ENCODE data around the gene ZFY. TPM values are rescaled to one million over a fixed set of nuclear protein-coding genes. Genes with fewer than 3 reads are reported as not detected.
A peak's percentile ranks its signal among the peaks of the same experiment; 100 is the strongest.

ZFY gene
- polyA plus RNA-seq, 1 donor: 13.4 TPM

DNA sequence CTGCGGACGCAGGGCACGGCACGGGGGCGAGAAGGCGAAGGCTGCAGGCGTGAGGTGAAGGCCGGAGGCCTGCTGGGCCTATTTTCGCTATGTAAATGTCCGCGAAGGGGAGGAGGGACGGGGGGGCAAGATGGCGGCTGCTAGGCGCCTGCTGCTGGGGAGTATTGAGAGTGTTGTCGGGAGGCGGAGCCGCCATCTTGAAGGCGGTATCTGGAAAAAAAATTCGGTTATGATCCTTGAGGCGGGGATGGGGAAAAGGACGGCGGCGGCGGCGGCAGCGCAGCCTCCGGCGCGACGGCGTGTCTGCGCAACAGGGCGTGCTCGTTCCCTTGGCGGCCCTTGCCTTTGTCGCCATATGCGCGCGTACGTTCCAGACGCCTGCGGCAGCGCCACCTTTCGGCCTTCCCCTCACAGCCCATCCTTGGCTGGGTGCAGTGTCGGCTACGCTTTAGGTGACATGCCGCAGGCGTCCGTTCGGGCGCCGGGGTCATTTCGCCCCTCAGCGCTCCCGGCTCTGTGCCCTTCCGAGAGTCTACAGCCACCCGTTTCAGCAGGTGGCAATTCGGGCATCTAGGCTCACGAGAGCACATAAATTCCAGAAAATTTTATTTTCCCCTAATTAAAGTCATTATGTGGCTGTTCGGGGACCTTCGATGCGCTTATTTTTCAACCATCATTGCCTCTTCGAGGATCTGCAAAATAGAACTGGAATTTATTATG lies 695 bp downstream of the ZFY start:
- peak overlapping the region; percentile 75 for H3K4me3 ChIP-seq (ENCODE audit: low read length)
- H3K27ac ChIP-seq (ENCODE audit: low read length): peak overlapping the region; percentile 86
- no peaks in the 10 kb centered on the region for H3K9me3 ChIP-seq (ENCODE audit: control insufficient read depth, low read depth, low read length)
- H3K27me3 ChIP-seq (ENCODE audit: control insufficient read depth, insufficient read depth, low read length): no peaks in the 10 kb centered on the region
- H3K36me3 ChIP-seq (ENCODE audit: control insufficient read depth, insufficient read depth, low read length): no peaks in the 10 kb centered on the region
- WGBS (ENCODE audit: insufficient coverage, low lambda C conversion rate): no CpG with 5 or more reads among the region's 63 CpGs
- H3K4me1 ChIP-seq (ENCODE audit: control insufficient read depth, insufficient read depth, low read length): no peaks in the 10 kb centered on the region
- DNase-seq: peak in 1 of 2 donors; percentile 93

DNA sequence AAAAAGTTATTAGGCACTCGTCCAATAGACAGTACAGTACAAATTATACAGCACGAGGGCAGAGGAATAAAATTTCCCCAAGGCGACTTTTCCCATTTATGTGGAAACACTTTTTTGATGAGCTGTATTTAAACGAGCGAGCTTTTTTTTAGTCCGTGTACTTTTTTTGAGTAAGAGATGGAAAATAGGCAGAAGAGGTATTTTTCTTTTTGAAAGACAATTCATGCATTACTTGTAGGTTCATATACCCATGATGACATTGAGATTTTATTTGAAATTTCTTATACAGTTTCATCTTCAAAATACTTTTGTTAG lies 1.2 kb downstream of the ZFY start:
- no peaks in the 10 kb centered on the region for H3K4me1 ChIP-seq (ENCODE audit: control insufficient read depth, insufficient read depth, low read length)
- 0% methylated on average over 1 of the region's 6 CpGs for WGBS (ENCODE audit: insufficient coverage, low lambda C conversion rate)
- H3K9me3 ChIP-seq (ENCODE audit: control insufficient read depth, low read depth, low read length): no peaks in the 10 kb centered on the region
- H3K4me3 ChIP-seq (ENCODE audit: low read length): peak overlapping the region; percentile 75
- H3K27ac ChIP-seq (ENCODE audit: low read length): peak overlapping the region; percentile 86
- H3K27me3 ChIP-seq (ENCODE audit: control insufficient read depth, insufficient read depth, low read length): no peaks in the 10 kb centered on the region
- DNase-seq: no peak
- H3K36me3 ChIP-seq (ENCODE audit: control insufficient read depth, insufficient read depth, low read length): no peaks in the 10 kb centered on the region

DNA sequence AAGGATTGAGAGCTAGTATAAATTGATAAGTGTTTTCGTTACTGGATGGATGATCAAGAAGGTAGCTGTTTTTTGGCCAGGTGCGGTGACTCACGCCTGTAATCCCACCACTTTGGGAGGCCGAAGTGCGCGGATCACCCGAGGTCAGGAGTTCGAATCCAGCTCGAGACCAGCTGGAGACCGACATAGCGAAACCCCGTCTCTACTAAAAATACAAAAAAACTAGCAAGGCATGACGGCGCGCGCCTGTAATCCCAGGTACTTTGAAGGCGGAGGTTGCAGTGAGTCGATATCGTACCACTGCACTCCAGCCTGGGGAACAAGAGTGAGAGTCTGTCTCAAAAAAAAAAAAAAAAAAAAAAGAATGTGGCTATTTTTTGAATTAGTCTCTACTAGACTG lies 2.0 kb downstream of the ZFY start:
- Histone ChIP-seq H3K36me3 (ENCODE audit: control insufficient read depth, insufficient read depth, low read length) (no peaks in the 10 kb centered on the region), H3K4me1 (ENCODE audit: control insufficient read depth, insufficient read depth, low read length) (no peaks in the 10 kb centered on the region), H3K27me3 (ENCODE audit: control insufficient read depth, insufficient read depth, low read length) (no peaks in the 10 kb centered on the region), H3K4me3 (ENCODE audit: low read length) (peak overlapping the region; percentile 75), H3K27ac (ENCODE audit: low read length) (peak overlapping the region; percentile 86), H3K9me3 (ENCODE audit: control insufficient read depth, low read depth, low read length) (no peaks in the 10 kb centered on the region)
- WGBS (ENCODE audit: insufficient coverage, low lambda C conversion rate): no CpG with 5 or more reads among the region's 19 CpGs
- DNase-seq: no peak

DNA sequence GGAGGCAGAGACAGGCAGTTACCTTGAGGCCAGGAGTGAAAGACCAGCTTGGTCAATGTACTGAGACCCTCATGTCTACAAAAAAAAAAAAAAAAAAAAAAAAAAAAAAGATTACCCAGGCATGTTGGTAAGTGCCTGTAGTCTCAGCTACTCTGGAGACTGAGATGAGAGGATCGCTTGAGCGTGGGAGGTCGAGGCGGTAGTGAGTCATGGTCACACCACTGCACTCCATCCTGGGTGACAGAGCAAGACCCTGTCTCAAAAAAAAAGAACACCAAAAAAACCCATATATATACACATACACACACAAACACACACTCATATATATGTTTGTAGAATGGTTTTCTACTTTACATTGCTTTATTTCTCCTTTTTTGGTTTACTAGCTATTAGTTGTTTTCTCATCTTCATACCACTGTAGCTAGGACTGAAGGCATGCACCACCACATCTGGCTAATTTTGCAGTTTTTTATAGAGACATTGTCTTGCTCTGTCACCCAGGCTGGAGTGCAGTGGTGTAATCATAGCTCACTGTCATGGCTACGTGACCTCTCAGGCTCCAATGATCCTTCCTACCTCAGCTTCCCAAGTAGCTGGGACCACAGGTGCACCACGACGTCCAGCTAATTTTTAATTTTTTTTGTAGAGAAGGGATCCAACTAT lies 14.5 kb downstream of the ZFY start:
- DNase-seq: no peak
- peaks cover 13% of the 10 kb centered on the region for H3K4me1 ChIP-seq (ENCODE audit: control insufficient read depth, insufficient read depth, low read length)
- no peak overlapping the region for H3K27ac ChIP-seq (ENCODE audit: low read length)
- H3K36me3 ChIP-seq (ENCODE audit: control insufficient read depth, insufficient read depth, low read length): peaks cover 2% of the 10 kb centered on the region
- H3K27me3 ChIP-seq (ENCODE audit: control insufficient read depth, insufficient read depth, low read length): no peaks in the 10 kb centered on the region
- WGBS (ENCODE audit: insufficient coverage, low lambda C conversion rate): no CpG with 5 or more reads among the region's 7 CpGs
- H3K4me3 ChIP-seq (ENCODE audit: low read length): no peak overlapping the region
- H3K9me3 ChIP-seq (ENCODE audit: control insufficient read depth, low read depth, low read length): no peaks in the 10 kb centered on the region

DNA sequence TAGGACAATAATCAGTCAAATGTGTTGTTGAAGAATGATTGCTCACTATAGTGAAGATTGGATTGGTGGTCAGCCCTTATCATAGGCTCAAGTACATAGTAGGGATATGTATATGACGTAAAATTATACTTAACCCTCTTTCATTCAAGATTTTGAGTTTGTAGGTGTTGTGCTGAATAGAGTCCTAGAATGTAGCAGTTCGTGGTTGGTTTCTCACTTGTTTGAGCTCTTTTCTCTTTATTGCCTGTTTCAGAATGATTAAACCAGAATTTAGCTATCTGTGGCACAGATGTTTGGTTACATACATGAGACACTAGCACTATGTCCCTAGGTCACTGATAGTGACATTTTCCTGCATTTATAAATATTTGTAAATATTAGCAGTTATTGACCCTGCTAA lies 15.5 kb downstream of the ZFY start:
- no CpG with 5 or more reads among the region's 2 CpGs for WGBS (ENCODE audit: insufficient coverage, low lambda C conversion rate)
- H3K4me3 ChIP-seq (ENCODE audit: low read length): no peak overlapping the region
- H3K36me3 ChIP-seq (ENCODE audit: control insufficient read depth, insufficient read depth, low read length): peaks cover 3% of the 10 kb centered on the region
- no peaks in the 10 kb centered on the region for H3K27me3 ChIP-seq (ENCODE audit: control insufficient read depth, insufficient read depth, low read length)
- H3K27ac ChIP-seq (ENCODE audit: low read length): peak overlapping the region; percentile 20
- no peak for DNase-seq
- H3K9me3 ChIP-seq (ENCODE audit: control insufficient read depth, low read depth, low read length): no peaks in the 10 kb centered on the region
- peaks cover 13% of the 10 kb centered on the region for H3K4me1 ChIP-seq (ENCODE audit: control insufficient read depth, insufficient read depth, low read length)

DNA sequence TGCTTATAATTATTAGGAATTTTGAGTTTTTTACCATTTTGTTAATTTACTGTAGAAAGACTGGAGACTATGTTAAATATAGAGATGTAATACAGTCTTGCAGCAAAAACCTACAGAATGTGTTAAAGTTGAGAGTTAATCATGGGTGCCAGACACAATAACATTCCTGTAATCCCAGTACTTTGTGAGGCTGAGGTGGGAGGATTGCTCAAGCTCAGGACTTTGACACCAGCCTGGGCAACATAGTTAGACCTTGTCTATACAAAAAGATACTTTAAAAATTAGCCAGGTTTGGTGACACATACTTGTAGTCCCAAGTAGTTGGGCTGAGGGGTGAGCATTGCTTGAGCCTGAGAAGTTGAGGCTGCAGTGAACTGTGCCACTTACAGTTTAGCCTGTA lies 17.7 kb downstream of the ZFY start:
- Histone ChIP-seq H3K36me3 (ENCODE audit: control insufficient read depth, insufficient read depth, low read length) (peaks cover 3% of the 10 kb centered on the region), H3K4me3 (ENCODE audit: low read length) (no peak overlapping the region), H3K27ac (ENCODE audit: low read length) (peak overlapping the region; percentile 33), H3K9me3 (ENCODE audit: control insufficient read depth, low read depth, low read length) (no peaks in the 10 kb centered on the region), H3K4me1 (ENCODE audit: control insufficient read depth, insufficient read depth, low read length) (peaks cover 13% of the 10 kb centered on the region), H3K27me3 (ENCODE audit: control insufficient read depth, insufficient read depth, low read length) (no peaks in the 10 kb centered on the region)
- DNase-seq: peak in 1 of 2 donors; percentile 62

DNA sequence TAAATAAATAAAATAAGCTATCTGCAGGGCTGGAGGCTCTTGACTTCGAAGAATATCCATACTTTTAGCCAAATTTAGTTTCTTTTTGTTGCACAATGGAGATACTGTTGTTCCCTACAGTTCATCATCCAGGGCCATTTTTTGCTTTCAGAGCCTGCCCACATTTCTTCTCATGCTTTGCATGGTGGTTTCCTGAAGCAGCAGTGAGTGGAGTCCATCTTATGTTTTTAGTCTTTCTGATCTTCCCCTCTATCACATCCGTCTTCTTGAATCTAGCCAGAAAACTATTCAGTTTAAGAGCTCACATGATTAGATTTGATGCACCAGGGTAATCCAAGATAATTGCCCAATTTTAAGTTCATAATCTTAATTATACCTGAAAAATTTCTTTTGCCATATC lies 19.6 kb downstream of the ZFY start:
- Histone ChIP-seq H3K36me3 (ENCODE audit: control insufficient read depth, insufficient read depth, low read length) (peaks cover 5% of the 10 kb centered on the region), H3K27me3 (ENCODE audit: control insufficient read depth, insufficient read depth, low read length) (no peaks in the 10 kb centered on the region), H3K9me3 (ENCODE audit: control insufficient read depth, low read depth, low read length) (no peaks in the 10 kb centered on the region), H3K4me3 (ENCODE audit: low read length) (no peak overlapping the region), H3K4me1 (ENCODE audit: control insufficient read depth, insufficient read depth, low read length) (peaks cover 13% of the 10 kb centered on the region), H3K27ac (ENCODE audit: low read length) (no peak overlapping the region)
- no CpG with 5 or more reads among the region's 2 CpGs for WGBS (ENCODE audit: insufficient coverage, low lambda C conversion rate)
- no peak for DNase-seq

DNA sequence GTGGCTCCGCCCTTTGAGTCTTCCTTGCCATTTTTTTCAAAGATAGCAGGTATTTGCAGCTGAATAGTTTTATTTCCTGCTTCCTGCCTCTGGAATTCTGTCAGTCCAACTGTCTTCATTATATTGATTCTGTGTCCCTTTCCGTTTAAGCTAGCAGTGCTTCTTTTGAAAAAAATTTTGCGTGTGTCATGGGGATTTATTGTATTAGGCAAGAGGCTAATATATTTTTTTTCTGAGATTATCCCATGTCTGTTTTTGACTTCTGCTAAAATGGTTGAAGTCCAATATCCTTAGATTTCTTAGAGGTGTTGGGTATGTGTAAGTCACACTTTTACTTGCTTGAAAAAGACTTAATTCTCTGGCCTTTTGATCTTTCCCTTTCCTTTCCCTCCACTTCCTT lies 20.4 kb downstream of the ZFY start:
- Histone ChIP-seq H3K4me3 (ENCODE audit: low read length) (no peak overlapping the region), H3K27ac (ENCODE audit: low read length) (no peak overlapping the region), H3K4me1 (ENCODE audit: control insufficient read depth, insufficient read depth, low read length) (peaks cover 13% of the 10 kb centered on the region), H3K36me3 (ENCODE audit: control insufficient read depth, insufficient read depth, low read length) (peaks cover 5% of the 10 kb centered on the region), H3K27me3 (ENCODE audit: control insufficient read depth, insufficient read depth, low read length) (no peaks in the 10 kb centered on the region), H3K9me3 (ENCODE audit: control insufficient read depth, low read depth, low read length) (no peaks in the 10 kb centered on the region)
- DNase-seq: no peak
- WGBS (ENCODE audit: insufficient coverage, low lambda C conversion rate): 60% methylated on average over 1 of the region's 3 CpGs

DNA sequence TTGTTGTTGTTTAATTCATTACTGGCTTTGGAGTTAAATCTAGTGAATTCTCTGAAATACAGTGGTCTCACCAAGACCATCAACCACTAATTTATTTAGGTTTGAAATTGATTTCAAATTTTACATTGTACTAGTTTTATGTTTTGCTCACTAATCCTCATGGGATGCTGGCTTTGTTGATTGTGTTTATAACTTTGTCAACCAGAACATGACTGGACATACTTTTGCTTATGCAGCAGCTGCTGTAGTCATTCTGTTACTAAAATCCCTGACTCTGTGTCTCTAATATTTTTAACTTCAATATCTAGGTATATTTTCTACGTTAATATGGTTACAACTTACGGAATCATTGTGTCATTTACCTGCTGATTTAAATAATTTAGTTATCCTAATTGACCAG lies 26.9 kb downstream of the ZFY start:
- H3K4me1 ChIP-seq (ENCODE audit: control insufficient read depth, insufficient read depth, low read length): peaks cover 4% of the 10 kb centered on the region
- no CpG with 5 or more reads among the region's 2 CpGs for WGBS (ENCODE audit: insufficient coverage, low lambda C conversion rate)
- no peak overlapping the region for H3K27ac ChIP-seq (ENCODE audit: low read length)

DNA sequence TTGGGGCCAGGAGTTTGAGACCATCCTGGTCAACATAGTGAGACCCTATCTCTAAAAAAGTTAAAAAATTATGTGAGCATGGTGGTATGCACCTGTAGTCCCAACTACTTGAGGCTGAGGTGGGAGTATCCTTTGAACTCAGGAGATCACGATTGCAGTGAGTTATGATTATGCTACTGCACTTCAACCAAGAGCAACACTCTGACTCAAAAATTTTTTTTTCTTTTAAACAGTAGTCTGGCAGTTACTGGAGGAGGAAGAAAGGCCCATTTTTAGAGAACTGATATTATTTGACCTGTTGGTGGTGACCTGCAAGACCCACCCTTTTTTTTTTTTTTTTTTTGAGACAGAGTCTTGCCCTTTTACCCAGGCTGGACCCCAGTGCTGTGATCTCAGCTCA lies 29.6 kb downstream of the ZFY start:
- no peaks in the 10 kb centered on the region for H3K27me3 ChIP-seq (ENCODE audit: control insufficient read depth, insufficient read depth, low read length)
- H3K9me3 ChIP-seq (ENCODE audit: control insufficient read depth, low read depth, low read length): no peaks in the 10 kb centered on the region
- DNase-seq: peak in 1 of 2 donors; percentile 16
- peaks cover 4% of the 10 kb centered on the region for H3K4me1 ChIP-seq (ENCODE audit: control insufficient read depth, insufficient read depth, low read length)
- peaks cover 2% of the 10 kb centered on the region for H3K36me3 ChIP-seq (ENCODE audit: control insufficient read depth, insufficient read depth, low read length)
- no CpG with 5 or more reads among the region's 1 CpG for WGBS (ENCODE audit: insufficient coverage, low lambda C conversion rate)
- H3K27ac ChIP-seq (ENCODE audit: low read length): no peak overlapping the region
- no peak overlapping the region for H3K4me3 ChIP-seq (ENCODE audit: low read length)

More for the DNA sequence above, 26.9 kb downstream of the ZFY start:
- no peak overlapping the region for H3K4me3 ChIP-seq (ENCODE audit: low read length)
- no peaks in the 10 kb centered on the region for H3K9me3 ChIP-seq (ENCODE audit: control insufficient read depth, low read depth, low read length)
- DNase-seq: no peak
- no peaks in the 10 kb centered on the region for H3K27me3 ChIP-seq (ENCODE audit: control insufficient read depth, insufficient read depth, low read length)
- peaks cover 4% of the 10 kb centered on the region for H3K36me3 ChIP-seq (ENCODE audit: control insufficient read depth, insufficient read depth, low read length)

DNA sequence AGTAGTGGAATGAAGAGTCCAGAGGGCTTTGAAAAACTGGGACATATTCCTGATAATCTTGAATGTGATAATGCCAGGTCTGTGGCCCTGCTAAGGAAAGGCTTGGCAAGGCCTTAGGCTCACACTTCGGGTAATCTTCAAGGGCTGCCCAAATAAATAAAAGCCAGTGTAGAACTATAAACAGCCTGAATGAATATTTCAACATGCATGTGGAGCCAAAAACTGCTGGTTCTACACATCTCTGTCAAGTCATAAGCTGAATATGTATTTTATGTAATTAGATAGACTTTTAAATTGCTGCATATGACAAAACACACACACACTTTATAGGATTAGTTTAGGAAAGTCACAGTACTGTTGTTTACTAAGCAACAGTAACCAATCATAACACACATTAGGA lies 30.4 kb downstream of the ZFY start:
- peaks cover 4% of the 10 kb centered on the region for H3K4me1 ChIP-seq (ENCODE audit: control insufficient read depth, insufficient read depth, low read length)
- WGBS (ENCODE audit: insufficient coverage, low lambda C conversion rate): no CpG with 5 or more reads among the region's 1 CpG
- H3K27me3 ChIP-seq (ENCODE audit: control insufficient read depth, insufficient read depth, low read length): no peaks in the 10 kb centered on the region
- no peak overlapping the region for H3K4me3 ChIP-seq (ENCODE audit: low read length)
- no peak overlapping the region for H3K27ac ChIP-seq (ENCODE audit: low read length)
- no peak for DNase-seq
- no peaks in the 10 kb centered on the region for H3K9me3 ChIP-seq (ENCODE audit: control insufficient read depth, low read depth, low read length)
- H3K36me3 ChIP-seq (ENCODE audit: control insufficient read depth, insufficient read depth, low read length): peaks cover 2% of the 10 kb centered on the region

Data from large intestine (tissue), 3 donors.